Caco-2 (cell line): ENCODE measurements around the gene CD99L2. TPM values are rescaled to one million over a fixed set of nuclear protein-coding genes. Genes with fewer than 3 reads are reported as not detected.

Experiments
- BruUV-seq: library from RNA; stranded (reverse); fragments of 400-500 nt; replicated peaks from 2 replicates; lab custom pipeline; 2021; lab: Mats Ljungman, UMichigan
- CTCF ChIA-PET: fragments of 300-600 bp; sonication (Branson Sonifier 250); formaldehyde crosslinking; loops from one replicate; lab custom pipeline; 2022; ENCODE audit warnings: antibody characterized with exemption; lab: Charles Lee
- POLR2A ChIA-PET: fragments of 300-600 bp; sonication (Branson Sonifier 250); formaldehyde crosslinking; loops from one replicate; lab custom pipeline; 2022; ENCODE audit warnings: antibody characterized with exemption; lab: Charles Lee
- DNase-seq, 2 experiments: peaks; one replicate each; pipeline versions ENCODE4 v3.0.0 to v3.0.0-alpha.2; 2020 to 2022
- H3K27me3 ChIP-seq: replicated peaks from 2 replicates; pipeline ENCODE4 v1.6.0; 2011; ENCODE audit warnings: low read length; ENCODE audit not compliant: control insufficient read depth, insufficient read depth
- H3K36me3 ChIP-seq: 2 replicates; pipeline ENCODE4 v1.5.1; 2011; ENCODE audit warnings: low read length; ENCODE audit not compliant: control insufficient read depth, insufficient read depth
- H3K4me1 ChIP-seq: fragments of 250-450 bp; sonication (Bioruptor Pico); 2 replicates; pipeline ENCODE4 v1.5.1; 2020; ENCODE audit warnings: mild to moderate bottlenecking
- H3K4me3 ChIP-seq: 2 replicates; pipeline ENCODE4 v1.5.1; 2011; ENCODE audit warnings: low read depth, mild to moderate bottlenecking, control low read depth, low read length
- H3K9me3 ChIP-seq: fragments of 250-450 bp; sonication (Bioruptor Pico); 2 replicates; pipeline ENCODE4 v1.5.1; 2020; ENCODE audit warnings: mild to moderate bottlenecking, moderate library complexity
- H3K27ac Mint-ChIP-seq: one replicate; pipeline ENCODE4 v1.8.0; 2022; ENCODE audit warnings: mixed read lengths; ENCODE audit not compliant: unreplicated experiment
- H3K27me3 Mint-ChIP-seq: one replicate; pipeline ENCODE4 v1.8.0; 2022; ENCODE audit warnings: mixed read lengths; ENCODE audit not compliant: insufficient read depth, unreplicated experiment
- H3K36me3 Mint-ChIP-seq: one replicate; pipeline ENCODE4 v1.8.0; 2022; ENCODE audit warnings: mild to moderate bottlenecking, mixed read lengths; ENCODE audit not compliant: insufficient read depth, unreplicated experiment
- H3K4me1 Mint-ChIP-seq: one replicate; pipeline ENCODE4 v1.8.0; 2022; ENCODE audit warnings: low read depth, mixed read lengths; ENCODE audit not compliant: unreplicated experiment
- H3K4me3 Mint-ChIP-seq: one replicate; pipeline ENCODE4 v1.8.0; 2022; ENCODE audit warnings: mild to moderate bottlenecking, moderate library complexity, mixed read lengths; ENCODE audit not compliant: unreplicated experiment
- H3K9me3 Mint-ChIP-seq: one replicate; pipeline ENCODE4 v1.8.0; 2022; ENCODE audit warnings: mixed read lengths; ENCODE audit not compliant: unreplicated experiment
- CTCF ChIP-seq, 2 experiments: fragments of 200-600 bp in 1 of 2; IDR thresholded peaks; 1 replicate in 1 of 2; 2 replicates in 1 of 2; pipeline versions ENCODE4 v1.5.1 to v1.8.0; 2011 to 2022; ENCODE audit warnings: antibody characterized with exemption in 1 of 2, control low read depth in 1 of 2, inconsistent platforms in 1 of 2, low read depth in 1 of 2, low read length in 1 of 2, mild to moderate bottlenecking in 1 of 2, moderate library complexity in 1 of 2; ENCODE audit not compliant: insufficient read depth in 1 of 2, severe bottlenecking in 1 of 2, unreplicated experiment in 1 of 2
- intact Hi-C: fragments of 100-400 bp; cut with micrococcal nuclease; formaldehyde crosslinking; loops from one replicate; pipeline ENCODE4 v1.10.0; 2022; ENCODE audit not compliant: unreplicated experiment
- total RNA-seq: library from RNA; stranded (reverse); gene quantifications from 2 replicates; pipeline ENCODE4 v1.2.3, GENCODE V29; 2022

The CD99L2 gene
- total RNA-seq, 1 experiment from 2014 or later, result 8.6 TPM

- Mint-ChIP-seq H3K27ac (no peak overlapping the region), H3K36me3 (no peaks in the 10 kb centered on the region), H3K4me1 (no peaks in the 10 kb centered on the region), H3K27me3 (peaks cover 13% of the 10 kb centered on the region), H3K4me3 (no peak overlapping the region), H3K9me3 (no peaks in the 10 kb centered on the region)
- CTCF ChIA-PET, result no interaction called here
- Histone ChIP-seq H3K9me3 (no peaks in the 10 kb centered on the region), H3K36me3 (no peaks in the 10 kb centered on the region), H3K4me1 (no peaks in the 10 kb centered on the region), H3K4me3 (no peak overlapping the region), H3K27me3 (no peaks in the 10 kb centered on the region)
- intact Hi-C loops, result no loop called here
- POLR2A ChIA-PET, result no interaction called here
- BruUV-seq, result no TSS peak
- DNase-seq, result no peak
- no peak for TF ChIP-seq CTCF (IDR thresholded peaks at IDR 0.05; ENCODE audit: insufficient read depth in 1 of 2, low read depth in 1 of 2, low read length in 1 of 2, severe bottlenecking in 1 of 2, unreplicated experiment in 1 of 2)
These were observed 4.6 kb upstream of the CD99L2 start for GRCh38 chrX:150903110-150903508.

GRCh38 chrX:150902434-150903109, 4.1 kb upstream of the CD99L2 start:
- BruUV-seq, result no TSS peak
- no peaks in the 10 kb centered on the region for H3K36me3 ChIP-seq
- Mint-ChIP-seq H3K4me1 (no peaks in the 10 kb centered on the region), H3K27ac (no peak overlapping the region), H3K27me3 (peaks cover 13% of the 10 kb centered on the region), H3K4me3 (no peak overlapping the region), H3K36me3 (no peaks in the 10 kb centered on the region), H3K9me3 (no peaks in the 10 kb centered on the region)
- ChIA-PET POLR2A (no interaction called here), CTCF (no interaction called here)
- H3K9me3 ChIP-seq, result no peaks in the 10 kb centered on the region
- H3K27me3 ChIP-seq, result no peaks in the 10 kb centered on the region
- TF ChIP-seq CTCF (IDR thresholded peaks at IDR 0.05; ENCODE audit: insufficient read depth in 1 of 2, low read depth in 1 of 2, low read length in 1 of 2, severe bottlenecking in 1 of 2, unreplicated experiment in 1 of 2), result no peak
- H3K4me1 ChIP-seq, result no peaks in the 10 kb centered on the region
- no peak overlapping the region for H3K4me3 ChIP-seq
- intact Hi-C loops, result no loop called here
- no peak for DNase-seq

GRCh38 chrX:150899191-150899757, 806 bp upstream of the CD99L2 start:
- Mint-ChIP-seq H3K36me3 (no peaks in the 10 kb centered on the region), H3K4me1 (no peaks in the 10 kb centered on the region), H3K27ac (no peak overlapping the region), H3K4me3 (peak overlapping the region; percentile 73), H3K9me3 (no peaks in the 10 kb centered on the region), H3K27me3 (peaks cover 9% of the 10 kb centered on the region)
- ChIA-PET POLR2A (no interaction called here), CTCF (no interaction called here)
- TF ChIP-seq CTCF (IDR thresholded peaks at IDR 0.05; ENCODE audit: insufficient read depth in 1 of 2, low read depth in 1 of 2, low read length in 1 of 2, severe bottlenecking in 1 of 2, unreplicated experiment in 1 of 2), result no peak
- Histone ChIP-seq H3K36me3 (no peaks in the 10 kb centered on the region), H3K9me3 (no peaks in the 10 kb centered on the region), H3K27me3 (no peaks in the 10 kb centered on the region), H3K4me1 (no peaks in the 10 kb centered on the region), H3K4me3 (peak overlapping the region; percentile 62)
- peak in 1 of 2 experiments; percentile 4 for DNase-seq
- BruUV-seq, result no TSS peak
- intact Hi-C loops, result loop anchor here (2.0 kb wide), 1 partner anchor 84 kb away; the partner anchor contains the start of gene HMGB3
